Ishikawa (cell line): ENCODE measurements around the gene LRRC26.

Source experiments
- NFIC ChIP-seq: IDR thresholded peaks from 2 replicates; pipeline ENCODE4 v1.6.1; 2012
- ZBTB7A ChIP-seq: IDR thresholded peaks from 2 replicates; pipeline ENCODE4 v1.6.1; 2012; ENCODE audit warnings: low read depth

DNA sequence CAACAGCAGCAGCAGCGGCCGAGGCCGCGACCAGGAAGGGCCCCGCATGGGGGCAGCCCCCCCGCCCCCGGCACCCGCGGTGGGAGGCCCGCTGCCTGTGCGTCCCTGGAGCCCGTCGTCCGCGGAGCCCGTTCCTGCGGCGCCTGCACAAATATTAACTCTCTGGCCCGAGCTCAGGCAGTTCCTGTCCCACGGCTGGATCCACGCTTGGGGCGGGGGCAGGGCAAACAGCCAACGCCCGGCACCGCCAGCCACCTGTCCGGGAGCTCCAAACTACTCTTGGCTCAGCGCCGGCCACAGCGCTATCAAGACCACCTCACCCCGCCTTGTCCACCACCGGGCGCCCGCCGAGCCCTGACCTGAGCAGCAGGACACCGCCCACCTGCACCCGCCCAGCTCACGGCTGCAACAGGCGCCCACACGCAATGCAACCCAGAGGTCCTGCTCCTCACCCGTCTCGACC, at the start of gene LRRC26:
- TF ChIP-seq ZBTB7A (no peak), NFIC (no peak)
